ENCODE data around the gene TUBB2A. TPM values are rescaled to one million over a fixed set of nuclear protein-coding genes. Genes with fewer than 3 reads are reported as not detected.
A peak's percentile ranks its signal among the peaks of the same experiment; 100 is the strongest.

Gene TUBB2A
- total and polyA plus RNA-seq, 2 of the 4 experiments (the other 2 are of a cell fraction), result 164 to 264 TPM

DNA sequence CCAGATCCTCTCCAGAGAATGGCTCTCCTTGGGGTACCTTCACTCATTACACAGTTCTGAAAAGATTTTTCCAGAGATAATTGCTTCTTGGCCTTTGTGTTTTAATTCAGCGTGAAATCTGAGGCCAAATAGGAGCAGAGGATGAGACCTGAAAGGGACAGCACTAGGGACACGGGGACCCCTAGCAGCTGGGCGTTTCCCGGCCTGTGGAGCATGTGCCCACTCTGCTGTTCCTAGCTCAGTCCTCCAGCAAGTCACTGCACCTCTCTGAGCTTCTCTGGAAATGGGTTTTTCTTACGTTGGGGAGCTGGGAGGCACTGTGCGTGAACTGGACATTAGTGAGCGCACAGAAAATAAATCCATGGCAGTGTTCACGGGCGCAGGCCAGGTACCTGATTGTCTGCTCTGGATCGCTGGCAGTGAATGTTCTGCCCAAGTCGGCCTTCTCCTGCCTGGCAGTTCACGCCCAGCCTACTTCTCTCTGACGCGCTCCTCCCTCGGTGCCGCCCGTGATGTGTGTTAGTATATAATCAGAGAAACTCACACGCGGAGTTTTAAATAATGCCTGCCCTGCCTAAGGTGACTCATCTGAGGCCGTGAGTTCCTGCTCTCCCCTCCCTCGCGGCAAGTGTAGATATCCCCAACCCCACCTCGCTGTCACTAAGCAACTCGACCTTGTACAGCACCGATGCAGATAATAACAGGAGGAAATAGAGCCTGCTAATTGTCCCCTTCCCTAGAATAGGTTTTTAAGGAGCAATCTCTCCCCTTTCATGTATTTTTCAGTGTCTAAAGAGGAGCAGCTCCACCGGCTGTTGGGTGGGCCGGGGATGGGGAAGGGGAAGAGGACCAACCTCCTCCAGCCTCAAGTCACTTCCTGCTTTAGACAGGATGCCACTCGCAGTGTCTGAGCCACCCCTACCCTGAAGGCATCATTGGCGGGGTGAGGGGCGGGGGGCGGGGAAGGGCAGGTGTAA lies 2.7 kb upstream of the TUBB2A start:
- Histone ChIP-seq H4K91ac (ENCODE audit: insufficient read depth, low read depth, low read length) (no peak overlapping the region), H4K5ac (ENCODE audit: low read depth, low read length) (no peak overlapping the region), H2BK5ac (ENCODE audit: low read depth, low read length, poor library complexity, severe bottlenecking) (no peak overlapping the region), H2BK15ac (ENCODE audit: low read depth, low read length) (no peak overlapping the region), H3K18ac (ENCODE audit: low read depth, low read length) (no peak overlapping the region), H3K9me3 (ENCODE audit: control insufficient read depth, insufficient read depth, low read length) (no peaks in the 10 kb centered on the region), H3K9ac (ENCODE audit: low read depth, low read length) (no peak overlapping the region), H2AFZ (replicated peaks; ENCODE audit: low read length, poor library complexity) (no peak overlapping the region), H3K4ac (ENCODE audit: low read depth, low read length) (0 out of 2 replicates have a peak overlapping the region, but pooled peaks have one; percentile 10), H3K4me1 (ENCODE audit: control insufficient read depth, insufficient read depth, low read length) (peaks cover 2% of the 10 kb centered on the region; the same call in 1 of the 2 replicates), H3K14ac (replicated peaks; ENCODE audit: low read depth, low read length) (no peak overlapping the region), H3K4me2 (ENCODE audit: low read depth, low read length) (no peak overlapping the region), H3K4me3 (ENCODE audit: insufficient read depth, low read depth, low read length) (no peak overlapping the region), H3K79me1 (ENCODE audit: low read depth in 1 of 2, low read length in 2 of 2) (peaks cover 10 to 38% of the 10 kb centered on the region in 2 experiments; a peak in 3 of 4 replicates), H3K23ac (ENCODE audit: low read depth, low read length) (no peak overlapping the region), H4K20me1 (ENCODE audit: insufficient read depth, low read length) (peaks cover 9% of the 10 kb centered on the region; the same call in 1 of the 2 replicates), H3K27ac (ENCODE audit: insufficient read depth, low read length) (no peak overlapping the region), H2BK20ac (ENCODE audit: low read depth, low read length) (no peak overlapping the region), H2BK120ac (ENCODE audit: low read depth, low read length) (no peak overlapping the region), H3K27me3 (ENCODE audit: control insufficient read depth, insufficient read depth, low read length) (no peaks in the 10 kb centered on the region), H3K36me3 (ENCODE audit: control insufficient read depth, insufficient read depth, low read length) (peaks cover 7% of the 10 kb centered on the region), H3K9me1 (ENCODE audit: insufficient read depth, low read length) (peaks cover 11% of the 10 kb centered on the region; the same call in 1 of the 2 replicates), H3K56ac (ENCODE audit: extremely low read depth, insufficient read depth, low read length) (no peak overlapping the region), H2AK5ac (ENCODE audit: low read depth, low read length) (no peak overlapping the region), H4K8ac (ENCODE audit: low read depth in 2 of 2, low read length in 2 of 2) (no peak overlapping the region), H2AK9ac (replicated peaks; ENCODE audit: low read depth, low read length, poor library complexity) (no peak overlapping the region)
- ATAC-seq (ENCODE audit: low read depth) (no peak), DNase-seq (no peak)
- CTCF ChIA-PET, result no interaction called here
- intact Hi-C loops (cut with micrococcal nuclease), result no loop called here
- dilution Hi-C loops (cut with HindIII; ENCODE audit: low sequenced_read_pairs, unreplicated experiment), result no loop called here
- in situ Hi-C loops (cut with MboI; ENCODE audit: low sequenced_read_pairs), result no loop called here
- 88% methylated on average over 12 of the region's 31 CpGs; no CpG with 5 or more reads in 1 of the 2 experiments for WGBS, 2 experiments (ENCODE audit: extremely low coverage in 2 of 2, insufficient read length in 1 of 2)
- POLR2A ChIA-PET (ENCODE audit: unreplicated experiment), result no interaction called here
- no peak for TF ChIP-seq SMC3 (IDR thresholded peaks at IDR 0.05; ENCODE audit: low read depth, low read length)
- no peak for TF ChIP-seq RAD21 (IDR thresholded peaks at IDR 0.05; ENCODE audit: low read length)
- TF ChIP-seq, protein P1, sequence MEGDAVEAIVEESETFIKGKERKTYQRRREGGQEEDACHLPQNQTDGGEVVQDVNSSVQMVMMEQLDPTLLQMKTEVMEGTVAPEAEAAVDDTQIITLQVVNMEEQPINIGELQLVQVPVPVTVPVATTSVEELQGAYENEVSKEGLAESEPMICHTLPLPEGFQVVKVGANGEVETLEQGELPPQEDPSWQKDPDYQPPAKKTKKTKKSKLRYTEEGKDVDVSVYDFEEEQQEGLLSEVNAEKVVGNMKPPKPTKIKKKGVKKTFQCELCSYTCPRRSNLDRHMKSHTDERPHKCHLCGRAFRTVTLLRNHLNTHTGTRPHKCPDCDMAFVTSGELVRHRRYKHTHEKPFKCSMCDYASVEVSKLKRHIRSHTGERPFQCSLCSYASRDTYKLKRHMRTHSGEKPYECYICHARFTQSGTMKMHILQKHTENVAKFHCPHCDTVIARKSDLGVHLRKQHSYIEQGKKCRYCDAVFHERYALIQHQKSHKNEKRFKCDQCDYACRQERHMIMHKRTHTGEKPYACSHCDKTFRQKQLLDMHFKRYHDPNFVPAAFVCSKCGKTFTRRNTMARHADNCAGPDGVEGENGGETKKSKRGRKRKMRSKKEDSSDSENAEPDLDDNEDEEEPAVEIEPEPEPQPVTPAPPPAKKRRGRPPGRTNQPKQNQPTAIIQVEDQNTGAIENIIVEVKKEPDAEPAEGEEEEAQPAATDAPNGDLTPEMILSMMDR (conservative IDR thresholded peaks at IDR 0.05; ENCODE audit: low read depth, low read length), result no peak
- no peak for TF ChIP-seq MAZ (IDR thresholded peaks at IDR 0.05; ENCODE audit: borderline replicate concordance, low read depth, low read length)
- TF ChIP-seq POLR2A (IDR thresholded peaks at IDR 0.05; ENCODE audit: low read depth, low read length), result no peak
- TF ChIP-seq, protein P2, sequence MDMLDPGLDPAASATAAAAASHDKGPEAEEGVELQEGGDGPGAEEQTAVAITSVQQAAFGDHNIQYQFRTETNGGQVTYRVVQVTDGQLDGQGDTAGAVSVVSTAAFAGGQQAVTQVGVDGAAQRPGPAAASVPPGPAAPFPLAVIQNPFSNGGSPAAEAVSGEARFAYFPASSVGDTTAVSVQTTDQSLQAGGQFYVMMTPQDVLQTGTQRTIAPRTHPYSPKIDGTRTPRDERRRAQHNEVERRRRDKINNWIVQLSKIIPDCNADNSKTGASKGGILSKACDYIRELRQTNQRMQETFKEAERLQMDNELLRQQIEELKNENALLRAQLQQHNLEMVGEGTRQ (IDR thresholded peaks at IDR 0.05; ENCODE audit: low read depth, low read length), result no peak
- no TSS peak for BruUV-seq (replicated peaks)

Data from IMR-90 (cell line).